ENCODE measurements around the gene NAMPT. TPM values are rescaled to one million over a fixed set of nuclear protein-coding genes. Genes with fewer than 3 reads are reported as not detected.

NAMPT gene
- total RNA-seq, 2 donors from 2014 or later, result 101 to 111 TPM

DNA sequence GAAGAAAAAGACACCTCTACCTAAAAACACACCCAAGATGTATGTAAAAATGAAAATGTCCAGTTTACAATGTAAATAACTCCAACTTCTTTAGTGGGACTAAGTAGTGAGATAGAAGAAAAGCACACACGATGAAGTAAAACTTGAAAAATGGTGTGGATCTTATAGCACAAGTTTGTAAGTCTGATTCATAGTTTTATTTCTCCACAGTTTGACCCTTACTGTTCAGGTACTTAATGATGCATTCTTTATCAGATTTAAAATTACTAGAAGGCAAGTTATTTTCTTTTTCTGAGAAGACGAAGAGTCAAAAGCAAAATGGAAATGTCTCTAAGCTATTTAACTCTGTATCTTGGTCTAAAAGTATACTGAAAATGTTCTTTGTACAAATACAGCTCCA lies 6.1 kb downstream of the NAMPT start:
- Histone ChIP-seq H3K4me1 (ENCODE audit: control insufficient read depth, insufficient read depth, low read length) (no peaks in the 10 kb centered on the region), H3K36me3 (ENCODE audit: control insufficient read depth, insufficient read depth, low read length) (peaks cover 73% of the 10 kb centered on the region), H3K27ac (ENCODE audit: low read depth, low read length) (no peak overlapping the region), H3K27me3 (ENCODE audit: control insufficient read depth, insufficient read depth, low read length, poor library complexity, severe bottlenecking) (no peaks in the 10 kb centered on the region), H3K9ac (ENCODE audit: extremely low read depth, low read length, poor library complexity, severe bottlenecking) (no peak overlapping the region), H3K4me3 (ENCODE audit: low read length) (peak overlapping the region; percentile 74), H3K9me3 (ENCODE audit: control insufficient read depth, low read length) (no peaks in the 10 kb centered on the region)
- DNase-seq, result no peak
- H3K9me3 Mint-ChIP-seq, result no peaks in the 10 kb centered on the region
- H3K27me3 Mint-ChIP-seq (ENCODE audit: insufficient read depth), result no peaks in the 10 kb centered on the region
- no peak for TF ChIP-seq CTCF (conservative IDR thresholded peaks at IDR 0.05)
- H3K27ac Mint-ChIP-seq, result peak overlapping the region; percentile 32
- peaks cover 36% of the 10 kb centered on the region for H3K36me3 Mint-ChIP-seq (ENCODE audit: low read depth)
- 92 to 100% methylated on average over 1 to 2 of the region's 2 CpGs for WGBS, 2 experiments (ENCODE audit: insufficient coverage in 1 of 2, insufficient read length in 1 of 2)
- no peak overlapping the region for H3K4me3 Mint-ChIP-seq
- H3K4me1 Mint-ChIP-seq, result peaks cover 11% of the 10 kb centered on the region

DNA sequence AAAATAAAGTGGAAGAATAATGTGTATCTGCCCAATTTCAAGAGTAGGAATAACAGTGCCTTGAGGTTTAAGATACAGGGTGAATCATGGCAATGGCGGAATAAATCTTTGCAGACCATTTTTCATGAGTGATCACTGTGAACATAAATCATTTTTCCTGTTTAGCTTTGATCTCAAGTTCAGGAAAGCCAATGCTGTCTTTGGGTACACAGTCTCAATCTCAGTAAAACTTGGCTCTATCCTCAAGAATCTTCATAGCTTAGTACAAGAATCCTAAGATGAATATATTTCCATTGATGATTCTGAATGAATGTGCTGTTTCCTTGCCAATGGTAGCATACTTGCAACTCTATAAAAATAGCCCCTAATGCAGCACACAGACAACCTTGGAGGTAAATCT lies 6.8 kb downstream of the NAMPT start:
- Mint-ChIP-seq H3K4me1 (peaks cover 9% of the 10 kb centered on the region), H3K9me3 (no peaks in the 10 kb centered on the region), H3K36me3 (ENCODE audit: low read depth) (peaks cover 43% of the 10 kb centered on the region), H3K27me3 (ENCODE audit: insufficient read depth) (no peaks in the 10 kb centered on the region), H3K4me3 (no peak overlapping the region), H3K27ac (no peak overlapping the region)
- no peak for TF ChIP-seq CTCF (conservative IDR thresholded peaks at IDR 0.05)
- H3K4me3 ChIP-seq (ENCODE audit: low read length), result peak overlapping the region; percentile 74
- no peak for DNase-seq
- H3K36me3 ChIP-seq (ENCODE audit: control insufficient read depth, insufficient read depth, low read length), result peaks cover 80% of the 10 kb centered on the region
- 98 to 100% methylated on average over 1 of the region's 1 CpG for WGBS, 2 experiments (ENCODE audit: insufficient coverage in 1 of 2, insufficient read length in 1 of 2)
- H3K9me3 ChIP-seq (ENCODE audit: control insufficient read depth, low read length), result no peaks in the 10 kb centered on the region
- no peaks in the 10 kb centered on the region for H3K4me1 ChIP-seq (ENCODE audit: control insufficient read depth, insufficient read depth, low read length)
- H3K9ac ChIP-seq (ENCODE audit: extremely low read depth, low read length, poor library complexity, severe bottlenecking), result no peak overlapping the region
- no peak overlapping the region for H3K27ac ChIP-seq (ENCODE audit: low read depth, low read length)
- no peaks in the 10 kb centered on the region for H3K27me3 ChIP-seq (ENCODE audit: control insufficient read depth, insufficient read depth, low read length, poor library complexity, severe bottlenecking)

GRCh38 chr7:106276513-106276912 lies 8.3 kb downstream of the NAMPT start:
- no peak overlapping the region for H3K4me3 Mint-ChIP-seq
- H3K36me3 Mint-ChIP-seq (ENCODE audit: low read depth), result peaks cover 46% of the 10 kb centered on the region
- Histone ChIP-seq H3K9me3 (ENCODE audit: control insufficient read depth, low read length) (no peaks in the 10 kb centered on the region), H3K4me3 (ENCODE audit: low read length) (no peak overlapping the region), H3K9ac (ENCODE audit: extremely low read depth, low read length, poor library complexity, severe bottlenecking) (no peak overlapping the region), H3K4me1 (ENCODE audit: control insufficient read depth, insufficient read depth, low read length) (no peaks in the 10 kb centered on the region), H3K27me3 (ENCODE audit: control insufficient read depth, insufficient read depth, low read length, poor library complexity, severe bottlenecking) (no peaks in the 10 kb centered on the region), H3K27ac (ENCODE audit: low read depth, low read length) (no peak overlapping the region), H3K36me3 (ENCODE audit: control insufficient read depth, insufficient read depth, low read length) (peaks cover 83% of the 10 kb centered on the region)
- peaks cover 9% of the 10 kb centered on the region for H3K4me1 Mint-ChIP-seq
- no peaks in the 10 kb centered on the region for H3K9me3 Mint-ChIP-seq
- DNase-seq, result no peak
- 84 to 95% methylated on average over 6 to 10 of the region's 10 CpGs for WGBS, 2 experiments (ENCODE audit: insufficient coverage in 1 of 2, insufficient read length in 1 of 2)
- H3K27me3 Mint-ChIP-seq (ENCODE audit: insufficient read depth), result no peaks in the 10 kb centered on the region
- TF ChIP-seq CTCF (conservative IDR thresholded peaks at IDR 0.05), result no peak
- H3K27ac Mint-ChIP-seq, result no peak overlapping the region

Measured in endodermal cell (in vitro differentiated cells).